Mucosa of descending colon (tissue), 3 donors: Measurements from ENCODE around the gene LSG1. TPM values are rescaled to one million over a fixed set of nuclear protein-coding genes. Genes with fewer than 3 reads are reported as not detected.

Experiments used
- ATAC-seq: fragments of 200-7000 bp; cut with Tn5 transposase; one replicate; pipeline ENCODE4 v1.9.1; 2020; ENCODE audit warnings: mild to moderate bottlenecking, moderate library complexity
- DNase-seq, 3 donors: peaks; one replicate each; pipeline ENCODE4 v3.0.0-alpha.2; 2020
- H3K36me3 ChIP-seq: fragments of 200-600 bp; one replicate; pipeline ENCODE4 v1.8.0; 2021; ENCODE audit warnings: low read depth, mild to moderate bottlenecking
- H3K4me1 ChIP-seq: fragments of 200-600 bp; one replicate; pipeline ENCODE4 v1.8.0; 2021; ENCODE audit warnings: low read depth, mild to moderate bottlenecking
- H3K4me3 ChIP-seq: fragments of 200-600 bp; one replicate; pipeline ENCODE4 v1.8.0; 2021; ENCODE audit warnings: mild to moderate bottlenecking
- H3K9me3 ChIP-seq: fragments of 200-600 bp; one replicate; pipeline ENCODE4 v1.8.0; 2021; ENCODE audit warnings: mild to moderate bottlenecking
- intact Hi-C, 2 donors: fragments of 100-400 bp; cut with DNase I in 1 of 2; cut with micrococcal nuclease in 1 of 2; formaldehyde crosslinking; loops; one replicate each; pipeline versions ENCODE4 v1.11.0 to v1.11.1; 2022; cut with DNase I, micrococcal nuclease
- total RNA-seq, 3 donors: library from RNA; stranded (reverse); fragmentation: NEBNext Ultra II Directional in 2 of 3; extraction: Animal tissue kit (Norgen Biotek cat#: 25700) in 2 of 3; gene quantifications; one replicate each; pipeline versions ENCODE4 v1.2.1 to v1.2.4, GENCODE V29; 2021 to 2023
- TF ChIP-seq, protein P1 (sequence below): fragments of 200-600 bp; IDR thresholded peaks from one replicate; pipeline ENCODE4 v1.8.0; 2022; ENCODE audit warnings: antibody characterized with exemption, mild to moderate bottlenecking
- donor health status: DM: no; HTN: no; CAD: no; lungs with moderate emphysema.
- donor health status: DM: no; HTN: no; CAD: no.
- donor health status: DM: no; HTN: yes; CAD: no.

Gene LSG1
- total RNA-seq, 3 donors from 2014 or later, result 34.0 to 35.6 (median 35.5) TPM

DNA sequence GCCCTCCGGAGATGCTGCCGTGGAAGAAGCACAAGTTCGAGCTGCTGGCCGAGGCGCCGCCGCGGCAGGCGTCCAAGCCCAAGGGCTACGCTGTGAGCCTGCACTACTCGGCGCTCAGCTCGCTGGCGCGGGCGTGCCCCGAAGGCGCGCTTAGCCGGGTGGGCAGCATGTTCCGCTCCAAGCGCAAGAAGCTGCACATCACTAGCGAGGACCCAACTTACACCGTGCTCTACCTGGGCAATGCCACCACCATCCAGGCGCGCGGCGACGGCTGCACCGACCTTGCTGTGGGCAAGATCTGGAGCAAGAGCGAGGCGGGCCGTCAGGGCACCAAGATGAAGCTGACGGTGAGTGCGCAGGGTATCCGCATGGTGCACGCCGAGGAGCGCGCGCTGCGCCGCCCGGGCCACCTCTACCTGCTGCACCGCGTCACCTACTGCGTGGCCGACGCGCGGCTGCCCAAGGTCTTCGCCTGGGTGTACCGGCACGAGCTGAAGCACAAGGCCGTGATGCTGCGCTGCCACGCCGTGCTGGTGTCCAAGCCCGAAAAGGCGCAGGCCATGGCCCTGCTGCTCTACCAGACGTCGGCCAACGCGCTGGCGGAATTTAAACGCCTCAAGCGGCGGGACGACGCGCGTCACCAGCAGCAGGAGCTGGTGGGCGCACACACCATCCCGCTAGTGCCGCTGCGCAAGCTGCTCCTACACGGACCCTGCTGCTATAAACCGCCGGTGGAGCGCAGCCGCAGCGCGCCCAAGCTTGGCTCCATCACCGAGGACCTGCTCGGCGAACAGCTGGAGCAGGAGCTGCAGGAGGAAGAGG is 15.0 kb upstream of the LSG1 start:
- Histone ChIP-seq H3K9me3 (no peaks in the 10 kb centered on the region), H3K4me3 (peak overlapping the region; percentile 54), H3K36me3 (no peaks in the 10 kb centered on the region), H3K4me1 (peaks cover 19% of the 10 kb centered on the region)
- intact Hi-C loops, result loop anchor here (5.0 to 10.0 kb wide), 2 partner anchors 570 to 578 kb away; no protein-coding TSS in a partner anchor
- DNase-seq, result peak; percentile 42 to 75 (median 70)
- TF ChIP-seq, protein P1, sequence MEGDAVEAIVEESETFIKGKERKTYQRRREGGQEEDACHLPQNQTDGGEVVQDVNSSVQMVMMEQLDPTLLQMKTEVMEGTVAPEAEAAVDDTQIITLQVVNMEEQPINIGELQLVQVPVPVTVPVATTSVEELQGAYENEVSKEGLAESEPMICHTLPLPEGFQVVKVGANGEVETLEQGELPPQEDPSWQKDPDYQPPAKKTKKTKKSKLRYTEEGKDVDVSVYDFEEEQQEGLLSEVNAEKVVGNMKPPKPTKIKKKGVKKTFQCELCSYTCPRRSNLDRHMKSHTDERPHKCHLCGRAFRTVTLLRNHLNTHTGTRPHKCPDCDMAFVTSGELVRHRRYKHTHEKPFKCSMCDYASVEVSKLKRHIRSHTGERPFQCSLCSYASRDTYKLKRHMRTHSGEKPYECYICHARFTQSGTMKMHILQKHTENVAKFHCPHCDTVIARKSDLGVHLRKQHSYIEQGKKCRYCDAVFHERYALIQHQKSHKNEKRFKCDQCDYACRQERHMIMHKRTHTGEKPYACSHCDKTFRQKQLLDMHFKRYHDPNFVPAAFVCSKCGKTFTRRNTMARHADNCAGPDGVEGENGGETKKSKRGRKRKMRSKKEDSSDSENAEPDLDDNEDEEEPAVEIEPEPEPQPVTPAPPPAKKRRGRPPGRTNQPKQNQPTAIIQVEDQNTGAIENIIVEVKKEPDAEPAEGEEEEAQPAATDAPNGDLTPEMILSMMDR, result no peak
- ATAC-seq, result peak; percentile 13

DNA sequence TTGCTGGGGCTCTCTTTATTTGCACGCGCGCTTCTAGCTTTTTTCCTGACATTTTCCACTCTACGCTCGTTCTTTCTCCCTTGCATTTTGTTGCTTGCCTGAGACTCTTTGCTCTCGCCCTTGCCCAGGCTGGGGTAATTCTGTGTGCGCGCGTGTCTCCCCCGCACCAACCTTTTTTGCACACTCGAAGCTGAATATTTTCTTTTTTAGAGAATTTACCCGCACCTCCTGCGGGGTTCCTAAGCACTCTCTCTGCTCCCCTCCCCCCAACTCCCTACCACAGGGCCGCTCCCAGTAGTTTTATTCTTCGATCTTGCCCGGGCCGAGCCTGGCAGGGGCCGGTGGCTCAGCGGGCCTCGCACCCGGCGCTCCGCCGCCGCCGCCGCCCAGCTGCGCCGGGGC is 14.4 kb upstream of the LSG1 start:
- intact Hi-C loops, result loop anchor here (5.0 to 10.0 kb wide), 2 partner anchors 571 to 578 kb away; no protein-coding TSS in a partner anchor
- Histone ChIP-seq H3K9me3 (no peaks in the 10 kb centered on the region), H3K4me1 (peaks cover 19% of the 10 kb centered on the region), H3K36me3 (no peaks in the 10 kb centered on the region), H3K4me3 (peak overlapping the region; percentile 54)
- DNase-seq (no peak), ATAC-seq (peak; percentile 12)
- TF ChIP-seq, protein P1, result no peak

DNA sequence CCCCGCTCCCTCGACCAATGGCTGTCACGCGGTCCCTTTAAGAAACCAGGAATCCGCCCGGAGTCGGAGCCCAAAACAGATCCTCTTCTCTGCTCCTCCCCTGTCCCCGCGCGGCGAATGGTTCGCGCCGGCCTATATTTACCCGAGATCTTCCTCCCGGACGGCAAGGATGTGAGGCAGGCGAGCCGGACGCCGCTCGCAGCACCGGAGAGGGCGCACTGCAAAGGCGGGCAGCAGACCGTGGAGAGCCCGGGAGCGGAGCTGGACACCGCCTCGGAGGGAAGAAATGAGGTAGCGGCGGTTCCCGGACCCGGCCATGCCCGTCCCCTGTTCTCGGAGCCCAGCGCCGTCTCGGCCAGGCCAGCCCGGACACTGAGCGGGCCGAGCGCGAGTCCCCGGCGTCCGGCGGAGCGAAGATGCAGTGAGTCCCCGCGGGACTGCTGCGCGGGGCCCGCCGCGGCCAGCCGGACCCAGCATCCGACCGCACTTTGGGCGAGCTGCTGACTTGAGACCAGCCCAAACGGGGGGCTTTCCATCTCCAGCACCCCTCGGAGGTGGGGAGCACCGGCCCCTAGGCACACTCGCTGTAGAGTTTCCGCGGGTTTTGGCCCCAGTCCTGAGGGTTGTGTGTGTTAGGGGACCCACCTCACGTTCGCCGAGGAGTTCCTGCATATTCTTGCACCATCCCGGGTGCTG is 13.9 kb upstream of the LSG1 start, which contains the start of gene FAM43A:
FAM43A (plus strand) TSS at position 166 of the 696 bp plus-strand sequence. CDS start 944 bp downstream, outside the sequence.
- peak; percentile 81 for ATAC-seq
- Histone ChIP-seq H3K36me3 (no peaks in the 10 kb centered on the region), H3K9me3 (no peaks in the 10 kb centered on the region), H3K4me1 (peaks cover 19% of the 10 kb centered on the region), H3K4me3 (peak within 1 kb of the TSS; percentile 54)
- intact Hi-C loops, result loop anchor here (5.0 to 10.0 kb wide), 2 partner anchors 571 to 579 kb away; no protein-coding TSS in a partner anchor
- TF ChIP-seq, protein P1, result peak; percentile 14
- peak; percentile 94 to 97 (median 94) for DNase-seq

DNA sequence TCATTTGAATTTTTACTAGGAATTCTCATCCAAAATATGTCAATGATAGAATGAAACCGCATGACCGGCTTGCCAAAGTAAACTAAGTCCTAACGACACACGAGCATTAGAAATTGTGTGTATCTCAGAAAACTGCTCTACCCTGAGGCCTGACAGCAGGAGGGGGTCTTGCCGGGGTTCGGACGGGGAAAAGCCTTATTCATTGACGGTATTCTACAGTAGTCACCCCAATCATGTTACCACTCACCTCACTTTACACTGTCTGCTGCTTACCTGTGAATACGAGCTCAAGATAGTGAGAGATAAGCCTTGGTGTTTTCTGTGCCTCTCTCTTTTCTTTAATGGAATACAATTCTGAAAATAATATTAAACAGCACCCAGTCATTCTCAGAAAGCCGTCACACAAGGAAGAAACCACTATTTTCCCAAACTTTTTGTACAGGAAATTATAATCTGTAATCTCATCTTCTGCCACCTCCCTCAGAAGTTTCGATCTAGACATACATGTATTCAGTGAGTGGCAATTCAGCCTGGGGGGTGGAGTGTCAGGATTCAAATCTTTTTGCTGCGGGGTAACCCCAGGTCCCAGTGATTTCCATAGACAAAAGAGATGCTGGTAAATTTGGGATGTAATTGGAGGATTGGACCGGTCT is 13.2 kb upstream of the LSG1 start:
- intact Hi-C loops, result loop anchor here (5.0 to 10.0 kb wide), 2 partner anchors 572 to 580 kb away; no protein-coding TSS in a partner anchor
- DNase-seq (no peak), ATAC-seq (no peak)
- H3K4me1 ChIP-seq, result peaks cover 19% of the 10 kb centered on the region
- no peak overlapping the region for H3K4me3 ChIP-seq
- no peaks in the 10 kb centered on the region for H3K9me3 ChIP-seq
- TF ChIP-seq, protein P1, result no peak
- no peaks in the 10 kb centered on the region for H3K36me3 ChIP-seq

DNA sequence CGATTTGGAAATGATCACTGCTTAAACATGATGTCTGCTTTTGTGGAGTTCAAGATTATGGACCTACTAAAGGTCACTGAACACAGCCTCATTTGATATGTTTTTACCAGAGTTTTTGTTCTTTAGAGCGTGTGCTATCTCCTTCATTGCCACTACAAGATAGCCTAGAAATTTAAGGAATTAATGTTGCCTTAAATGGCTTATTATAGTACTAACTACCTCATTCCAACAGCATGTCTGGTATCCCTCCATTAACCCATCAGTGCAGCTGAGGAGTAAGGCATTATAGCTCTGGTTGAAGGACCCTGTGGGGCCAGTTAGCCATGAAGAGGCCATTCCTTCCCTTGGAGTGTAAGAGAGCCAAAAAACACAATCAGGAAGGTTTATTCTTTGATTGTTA is 11.4 kb upstream of the LSG1 start:
- Histone ChIP-seq H3K9me3 (no peaks in the 10 kb centered on the region), H3K4me3 (no peak overlapping the region), H3K4me1 (peaks cover 19% of the 10 kb centered on the region), H3K36me3 (no peaks in the 10 kb centered on the region)
- DNase-seq (no peak), ATAC-seq (no peak)
- TF ChIP-seq, protein P1, result no peak
- intact Hi-C loops, result loop anchor here (5.0 to 10.0 kb wide), 2 partner anchors 424 to 581 kb away; no protein-coding TSS in a partner anchor
